Kidney (tissue), 14 donors: Measurements from ENCODE around the gene MMRN1. TPM values are rescaled to one million over a fixed set of nuclear protein-coding genes. Genes with fewer than 3 reads are reported as not detected.

Experiments used
- DNase-seq, 5 donors: peaks; one replicate each; pipeline ENCODE4 v3.0.0-alpha.2; 2013 to 2020
- FAIRE-seq: peaks from 2 replicates; lab custom pipeline; 2012; peaks lifted over from hg19 to GRCh38; lab: Jason Lieb, UNC
- H3K27ac ChIP-seq, 2 donors: one replicate each; pipeline ENCODE4 v1.7.0; 2013; ENCODE audit warnings: low read depth in 2 of 2, low read length in 2 of 2, inconsistent platforms in 1 of 2
- H3K27me3 ChIP-seq: one replicate; pipeline ENCODE4 v1.7.1; 2013; ENCODE audit warnings: low read length, inconsistent platforms; ENCODE audit not compliant: control insufficient read depth, insufficient read depth
- H3K36me3 ChIP-seq, 3 donors: one replicate each; pipeline versions ENCODE4 v1.7.0 to v1.7.1; 2013; ENCODE audit warnings: low read length in 3 of 3, control low read depth in 1 of 3, inconsistent platforms in 1 of 3; ENCODE audit not compliant: insufficient read depth in 3 of 3, control insufficient read depth in 2 of 3
- H3K4me1 ChIP-seq, 3 donors: one replicate each; pipeline versions ENCODE4 v1.7.0 to v1.7.1; 2013; ENCODE audit warnings: low read length in 3 of 3, inconsistent platforms in 1 of 3, low read depth in 1 of 3; ENCODE audit not compliant: control insufficient read depth in 2 of 3, insufficient read depth in 2 of 3
- H3K4me3 ChIP-seq, 3 donors: one replicate each; pipeline versions ENCODE4 v1.7.0 to v1.8.1; 2013; ENCODE audit warnings: low read length in 3 of 3, control low read depth in 1 of 3, inconsistent platforms in 1 of 3
- H3K9ac ChIP-seq, 3 donors: one replicate each; pipeline versions ENCODE4 v1.7.0 to v1.7.1; 2013; ENCODE audit warnings: low read length in 3 of 3, control low read depth in 1 of 3, inconsistent platforms in 1 of 3
- H3K9me3 ChIP-seq, 3 donors: one replicate each; pipeline versions ENCODE4 v1.7.0 to v1.7.1; 2013; ENCODE audit warnings: low read length in 3 of 3, control low read depth in 1 of 3, inconsistent platforms in 1 of 3; ENCODE audit not compliant: control insufficient read depth in 2 of 3, insufficient read depth in 1 of 3
- CTCF ChIP-seq: IDR thresholded peaks from 3 replicates; pipeline ENCODE4 v1.5.1; 2012; ENCODE audit warnings: mild to moderate bottlenecking, moderate library complexity, borderline replicate concordance; ENCODE audit not compliant: insufficient read depth; ENCODE audit errors: extremely low read depth
- intact Hi-C: fragments of 100-400 bp; cut with DNase I; formaldehyde crosslinking; loops from one replicate; pipeline ENCODE4 v1.11.1; 2022
- polyA plus RNA-seq: library from polyadenylated mRNA; stranded (reverse); fragments of 350-450 nt; fragmentation: Illumina TruSeq; extraction: RNeasy Lipid Tissue Mini Kit (QIAGEN cat#74804); gene quantifications from one replicate; pipeline ENCODE4 v1.2.3, GENCODE V29; 2014; ENCODE audit warnings: low read depth, low replicate concordance; ENCODE audit not compliant: insufficient read depth
- total RNA-seq: library from RNA; stranded (reverse); fragmentation: NEBNext Ultra II Directional; extraction: Animal tissue kit (Norgen Biotek cat#: 25700); gene quantifications from one replicate; pipeline ENCODE4 v1.2.1, GENCODE V29; 2021
- donor health status: control.
- donor health status: control.
- donor health status: control.
- donor health status: control.
- donor health status: control.
- donor health status: DM: yes; HTN: yes; CAD: no.
- donor health status: Normal renal cell carcinoma (clear cell type).

Gene MMRN1
- total and polyA plus RNA-seq, 2 donors from 2014 or later = 0.62 to 28.9 TPM

DNA sequence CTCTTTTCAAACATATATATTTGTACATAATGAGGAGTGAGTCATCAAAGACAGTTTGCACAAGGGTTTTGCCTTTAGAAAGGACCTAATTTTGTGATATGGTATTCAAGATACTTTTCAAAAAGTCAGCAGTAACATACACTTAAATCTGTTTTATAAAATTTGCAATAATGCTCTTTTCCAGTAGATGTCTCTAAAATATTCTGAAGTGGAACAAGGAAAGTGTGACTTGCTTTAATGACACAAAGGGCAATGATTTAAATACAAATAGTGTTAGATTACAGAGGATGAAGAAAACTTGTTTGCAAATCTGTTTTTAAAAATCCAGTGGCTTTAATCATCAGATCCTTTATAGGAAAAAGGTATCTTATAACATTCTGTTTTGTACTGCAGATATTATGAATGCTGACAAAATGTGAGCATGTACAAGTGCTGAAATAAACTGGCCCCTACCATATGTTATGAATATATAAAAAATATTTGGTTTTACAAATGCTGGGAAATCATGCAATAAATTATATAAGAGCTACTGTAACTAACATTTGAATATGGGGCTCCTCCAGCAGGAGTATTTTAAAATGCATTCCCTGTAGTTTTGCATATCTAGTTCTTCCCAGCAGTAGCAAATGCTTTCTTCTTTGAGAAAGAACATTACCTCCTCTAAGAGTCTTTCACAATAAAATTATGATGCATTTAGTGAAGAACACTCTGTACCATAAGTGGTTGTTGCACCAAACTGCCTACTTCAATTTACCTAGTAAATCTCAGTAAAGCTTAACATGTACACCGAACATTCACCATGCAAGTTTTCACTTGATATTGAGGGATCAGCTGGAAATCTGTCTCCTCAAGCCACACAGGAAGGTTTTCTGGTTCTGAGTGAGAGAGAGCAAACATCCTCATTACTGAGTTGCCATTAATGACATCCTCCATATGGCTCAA is 20.2 kb downstream of the MMRN1 start:
- Histone ChIP-seq H3K36me3 (no peaks in the 10 kb centered on the region), H3K27me3 (no peaks in the 10 kb centered on the region), H3K27ac (no peak overlapping the region), H3K4me1 (no peaks in the 10 kb centered on the region), H3K9me3 (no peaks in the 10 kb centered on the region), H3K9ac (no peak overlapping the region), H3K4me3 (no peak overlapping the region)
- intact Hi-C loops = no loop called here
- DNase-seq (peak in 1 of 5 donors; percentile 22), FAIRE-seq (peak; percentile 89)
- no peak for TF ChIP-seq CTCF

DNA sequence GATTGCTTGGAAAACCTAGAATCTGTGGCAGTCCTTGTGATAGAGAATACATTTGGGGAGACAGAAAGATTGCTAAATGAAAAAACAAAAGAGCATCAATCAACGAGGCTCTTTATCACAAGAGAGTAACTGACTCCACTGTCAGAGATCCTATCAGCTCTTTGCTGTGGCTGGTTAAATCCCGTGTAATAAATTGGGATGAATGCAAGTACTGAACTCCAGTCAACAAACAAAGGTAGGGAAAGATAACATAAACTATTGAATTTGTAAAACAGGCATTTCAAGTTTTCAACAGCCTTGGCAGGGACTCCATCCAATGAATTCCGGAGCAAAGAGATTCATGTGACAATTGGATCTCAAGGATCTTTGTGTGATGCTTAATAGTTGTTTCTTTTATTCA is 21.3 kb downstream of the MMRN1 start:
- FAIRE-seq (no peak), DNase-seq (no peak)
- no peaks in the 10 kb centered on the region for H3K4me1 ChIP-seq
- intact Hi-C loops = no loop called here
- no peak for TF ChIP-seq CTCF
- no peaks in the 10 kb centered on the region for H3K36me3 ChIP-seq
- no peak overlapping the region for H3K9ac ChIP-seq
- H3K4me3 ChIP-seq = no peak overlapping the region
- H3K9me3 ChIP-seq = no peaks in the 10 kb centered on the region
- H3K27ac ChIP-seq = peak overlapping the region in 1 of 2 donors; percentile 37
- H3K27me3 ChIP-seq = no peaks in the 10 kb centered on the region

DNA sequence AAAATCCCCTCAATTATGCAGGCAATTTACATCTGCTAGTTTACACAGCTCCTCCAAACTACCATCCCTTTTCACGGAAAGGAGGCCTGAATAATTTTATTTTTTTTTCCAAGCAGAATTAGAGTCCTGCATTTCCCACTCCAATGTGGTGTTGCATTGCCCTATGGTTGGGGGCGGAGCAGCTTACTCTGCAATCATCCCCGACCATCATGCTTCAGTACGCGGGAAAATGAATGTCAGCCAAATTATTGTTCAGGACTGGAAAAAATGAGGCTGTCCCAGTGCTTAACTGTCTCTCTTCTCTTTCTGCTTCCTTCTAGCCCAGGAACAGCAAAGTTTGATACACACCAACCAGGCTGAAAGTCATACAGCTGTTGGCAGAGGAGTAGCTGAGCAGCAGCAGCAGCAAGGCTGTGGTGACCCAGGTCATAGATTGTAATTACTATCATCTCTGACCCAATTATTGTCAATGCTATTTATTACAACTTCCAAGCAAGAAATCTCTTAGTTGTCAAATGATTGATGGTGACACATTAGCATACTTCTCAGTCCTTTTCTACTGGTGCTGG is 28.3 kb downstream of the MMRN1 start:
- intact Hi-C loops = no loop called here
- DNase-seq = no peak
- TF ChIP-seq CTCF = no peak
- H3K27me3 ChIP-seq = no peaks in the 10 kb centered on the region
- H3K27ac ChIP-seq = no peak overlapping the region
- H3K9me3 ChIP-seq = no peaks in the 10 kb centered on the region
- FAIRE-seq = no peak
- H3K4me1 ChIP-seq = no peaks in the 10 kb centered on the region
- H3K4me3 ChIP-seq = no peak overlapping the region
- no peaks in the 10 kb centered on the region for H3K36me3 ChIP-seq
- no peak overlapping the region for H3K9ac ChIP-seq
